Hematopoietic multipotent progenitor cell (in vitro differentiated cells): Measurements from ENCODE around the gene ZNF366. TPM values are rescaled to one million over a fixed set of nuclear protein-coding genes. Genes with fewer than 3 reads are reported as not detected.
"Not testable (repeated sequence)": the region's sequence is repeated elsewhere in the genome, so short reads cannot be mapped to it uniquely, and the experiment has no call there.

Experiments used
- DNase-seq, 3 donors: peaks; one replicate each; pipeline ENCODE4 v3.0.0-alpha.2; 2011 to 2015; ENCODE audit warnings: low read depth in 2 of 3, low spot score in 2 of 3
- total RNA-seq: library from RNA; depleted of rRNA; stranded (reverse); fragments of >200 nt; gene quantifications from one replicate; pipeline ENCODE4 v1.2.3, GENCODE V29; 2012

ZNF366 gene
- total RNA-seq, 1 donor, result under 0.01 TPM

DNA sequence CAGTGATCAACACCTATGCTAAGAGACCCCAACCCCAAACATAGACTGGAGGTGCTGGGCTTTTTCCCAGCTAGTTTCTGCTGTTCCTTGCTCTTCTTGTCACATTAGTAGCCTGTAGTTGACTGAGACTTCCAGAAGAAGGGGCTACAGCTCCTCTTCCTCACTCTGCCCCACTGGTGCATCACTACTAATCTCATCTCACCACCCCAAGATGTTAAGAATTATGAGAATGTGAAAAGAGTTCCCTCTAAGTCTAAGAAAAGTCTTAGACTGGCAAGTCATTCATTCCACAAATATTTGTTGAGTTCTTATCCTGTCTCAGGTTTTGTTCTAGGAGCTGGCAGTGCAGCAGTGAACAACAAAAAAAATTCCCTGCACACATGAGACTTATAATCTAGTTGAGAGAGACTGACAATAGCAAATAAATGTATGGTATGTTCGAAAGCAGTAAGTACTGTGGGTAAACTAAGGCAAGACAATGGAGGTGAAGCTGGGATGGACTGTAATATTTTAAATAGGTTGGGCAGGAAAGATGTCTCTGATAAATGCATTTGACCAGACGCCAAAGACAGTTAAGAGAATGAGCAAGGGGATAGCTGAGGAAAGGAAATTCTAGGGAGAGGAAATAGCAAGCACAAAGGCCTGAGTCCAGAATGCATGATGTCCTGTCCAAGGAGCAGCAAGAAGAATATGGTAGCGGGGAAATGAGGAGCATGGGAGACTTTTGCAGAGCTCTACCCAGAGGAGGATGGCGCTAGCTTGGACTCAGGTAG is 94.7 kb downstream of the ZNF366 start:
- no peak for DNase-seq

DNA sequence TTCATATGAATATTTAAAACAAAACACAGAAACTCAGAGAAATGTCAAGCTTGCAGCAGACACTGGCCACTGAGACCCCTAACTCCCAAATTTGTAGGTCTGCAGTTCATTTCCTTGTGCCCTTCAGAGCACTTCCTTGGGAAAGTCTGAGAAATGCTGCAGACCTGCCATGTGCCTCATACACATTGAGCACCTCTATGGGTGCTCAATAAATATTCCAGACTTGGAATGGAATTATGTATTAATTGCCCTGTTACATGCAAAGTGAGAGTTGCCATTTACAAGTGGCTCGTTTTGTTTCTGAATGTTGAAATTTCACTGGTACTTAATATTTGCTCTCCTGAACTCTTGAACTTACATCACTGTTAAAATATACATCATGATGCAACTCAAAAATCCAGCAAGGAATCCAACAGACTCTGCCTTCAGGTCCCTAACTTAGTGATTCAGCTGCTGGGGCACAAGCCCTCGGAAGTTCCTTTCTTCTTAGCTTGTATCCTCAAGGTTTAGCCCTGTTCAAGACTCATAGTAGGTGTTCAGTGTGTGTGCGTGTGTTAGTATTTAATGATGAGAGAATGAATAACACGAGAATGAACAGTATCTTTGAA is 96.4 kb downstream of the ZNF366 start:
- no peak for DNase-seq

DNA sequence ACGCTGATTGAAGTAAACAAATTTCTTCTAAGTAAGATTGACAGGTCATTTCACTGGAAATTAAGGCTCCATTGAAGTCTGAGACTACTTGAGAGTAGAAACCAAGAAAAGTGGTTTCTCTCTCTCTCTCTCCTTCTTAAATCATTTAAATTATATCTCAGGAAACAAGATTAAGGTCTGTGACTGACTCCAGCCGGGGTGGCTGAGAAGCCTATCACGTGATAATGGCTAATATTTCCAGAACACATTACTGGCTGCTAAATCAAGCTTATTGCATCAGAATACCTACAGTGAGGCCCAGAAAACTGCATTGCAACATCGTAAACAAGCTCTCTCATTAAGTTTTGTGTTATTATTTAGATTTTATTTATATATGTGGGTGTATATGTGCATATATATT is 98.6 kb downstream of the ZNF366 start:
- DNase-seq, result no peak

DNA sequence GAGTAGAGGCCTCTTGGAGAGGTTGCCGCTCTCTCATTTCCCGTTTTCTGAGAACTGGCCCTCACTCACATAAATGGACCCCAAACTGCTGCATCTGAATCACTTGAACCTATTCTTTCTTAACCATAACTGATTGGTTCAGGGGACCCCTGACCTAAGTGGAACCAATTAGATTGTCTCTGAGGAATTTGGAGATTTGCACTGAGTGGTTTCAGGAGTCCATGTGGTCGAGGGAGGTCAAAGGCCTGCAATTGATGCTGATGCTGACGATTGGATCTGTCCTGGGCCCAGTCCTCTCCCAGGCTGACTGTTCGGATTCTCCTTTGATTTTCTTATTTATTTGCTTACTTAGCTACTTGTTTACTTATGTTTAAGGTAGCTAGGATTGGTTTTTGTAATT is 99.1 kb downstream of the ZNF366 start:
- no peak for DNase-seq

DNA sequence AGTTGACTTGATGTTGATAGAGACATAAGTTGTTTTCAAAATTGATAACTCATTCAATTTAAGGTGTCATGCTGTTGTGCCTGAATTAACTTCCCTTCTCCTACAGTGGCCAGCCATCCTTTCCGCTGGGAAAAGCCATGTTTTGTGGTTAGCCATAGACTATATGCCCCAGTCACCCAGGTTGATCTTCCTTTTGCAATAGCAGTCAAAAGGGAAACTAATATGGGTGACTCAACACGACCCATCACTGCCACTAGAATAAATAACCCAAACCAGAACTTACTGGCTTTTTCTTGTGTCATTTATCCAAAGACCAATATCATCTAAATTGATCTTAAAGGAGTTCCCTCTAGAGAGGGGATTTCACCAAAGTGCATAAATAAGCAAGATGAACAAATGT is 99.7 kb downstream of the ZNF366 start:
- DNase-seq, result no peak

DNA sequence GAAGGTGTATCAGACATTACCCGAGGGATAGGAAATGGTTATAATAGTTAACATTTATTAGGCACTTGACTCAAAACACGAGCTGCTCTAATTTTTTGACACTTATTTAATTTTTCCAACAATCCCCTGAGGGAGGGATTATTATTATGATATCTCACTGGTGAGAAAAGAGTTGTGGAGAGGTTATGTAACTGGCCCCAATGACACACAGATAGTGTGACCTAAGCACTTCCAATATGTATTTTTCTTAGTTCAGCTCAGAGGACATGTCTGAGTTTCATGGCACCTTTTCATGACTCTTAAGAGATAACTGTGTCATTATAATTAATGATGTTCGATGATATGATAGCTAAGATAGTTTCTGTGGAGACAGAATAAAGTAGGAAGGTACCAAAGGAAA is 100.1 kb downstream of the ZNF366 start:
- no peak for DNase-seq

DNA sequence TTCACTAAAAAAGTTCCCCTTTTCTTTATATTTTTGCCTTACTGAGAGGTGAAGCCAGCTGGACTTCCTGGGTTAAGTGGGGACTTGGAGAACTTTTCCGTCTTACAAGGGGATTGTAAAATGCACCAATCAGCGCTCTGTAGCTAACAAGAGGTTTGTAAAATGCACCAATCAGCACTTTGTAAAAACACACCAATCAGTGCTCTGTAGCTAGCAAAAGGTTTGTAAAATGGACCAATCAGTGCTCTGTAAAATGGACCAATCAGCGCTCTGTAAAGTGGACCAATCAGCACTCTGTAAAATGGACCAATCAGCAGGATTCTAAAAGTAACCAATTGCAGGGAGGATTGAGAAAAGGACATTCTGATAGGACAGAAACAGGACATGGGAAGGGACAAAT is 102.4 kb downstream of the ZNF366 start:
- DNase-seq, result not testable (repeated sequence)

DNA sequence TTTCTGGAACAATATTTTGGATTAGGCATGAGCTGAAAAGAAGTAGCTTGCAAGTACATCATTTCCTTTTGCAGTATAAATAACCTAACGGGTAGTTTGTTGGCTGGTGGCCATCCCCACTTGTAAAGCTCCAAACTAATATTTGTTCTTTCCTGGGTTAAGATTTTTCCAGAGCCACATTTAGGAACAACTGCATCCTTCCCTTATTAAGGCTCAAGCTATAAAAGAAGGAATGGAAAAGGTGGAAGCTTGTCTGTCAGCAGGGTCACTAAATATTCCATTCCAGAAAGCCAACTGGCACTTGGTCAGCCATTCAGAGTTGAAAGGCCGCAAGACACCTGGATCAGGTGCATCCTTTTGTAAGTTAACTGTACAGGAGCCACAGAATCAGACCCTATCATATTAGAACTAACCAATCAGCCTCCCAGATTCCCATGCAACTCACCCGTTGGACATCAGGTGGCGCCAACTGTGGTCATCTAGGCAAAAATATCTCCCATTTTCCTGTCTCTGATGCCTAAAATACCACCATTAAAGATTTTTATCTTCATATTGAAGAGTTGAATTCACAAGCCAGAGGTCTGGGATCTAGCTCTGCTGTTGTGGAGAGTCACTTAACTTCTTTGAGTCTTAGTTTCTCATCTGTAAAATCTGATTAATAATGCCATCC is 104.1 kb downstream of the ZNF366 start:
- no peak for DNase-seq

DNA sequence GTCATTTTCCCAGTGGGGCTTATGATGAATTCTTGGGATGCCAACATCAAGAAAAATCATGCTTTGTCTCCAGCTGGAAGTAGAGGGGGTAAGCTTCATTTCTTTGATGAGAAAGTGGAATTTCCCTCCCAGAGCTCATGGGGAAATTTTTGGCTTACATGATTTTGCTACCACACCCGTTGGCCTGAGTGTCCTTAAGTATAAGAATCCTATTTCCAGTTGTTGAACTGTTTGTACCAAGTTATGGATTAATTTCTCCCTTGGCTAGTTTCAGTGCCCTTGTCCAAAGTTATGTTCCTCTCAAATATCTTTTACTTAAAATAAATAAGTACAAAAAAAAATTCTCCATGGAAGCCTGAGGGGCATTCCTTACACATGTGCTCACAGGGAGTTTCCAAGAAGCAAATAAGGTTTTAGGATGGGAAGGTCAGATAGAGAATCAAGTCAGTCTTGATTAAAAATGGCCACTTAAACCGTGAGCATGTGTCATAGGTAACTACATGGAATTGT is 104.8 kb downstream of the ZNF366 start:
- no peak for DNase-seq

DNA sequence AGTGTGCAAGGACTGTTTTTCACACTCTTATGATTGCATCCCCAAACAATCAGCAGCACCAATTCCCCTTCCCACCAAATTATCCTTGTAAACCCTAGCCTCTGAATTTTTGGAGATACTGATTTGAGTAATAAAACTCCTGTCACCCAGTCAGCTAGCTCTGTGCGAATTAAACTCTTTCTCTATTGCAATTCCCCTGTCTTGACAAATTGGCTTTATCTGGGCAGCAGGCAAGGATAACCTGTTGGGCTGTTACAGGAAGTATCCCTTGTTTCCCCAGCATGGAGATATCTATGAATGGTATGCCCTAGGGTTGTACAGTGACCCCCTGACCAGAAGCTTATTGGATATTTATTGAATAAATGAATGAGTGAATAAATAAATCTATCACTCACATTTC is 106.3 kb downstream of the ZNF366 start:
- DNase-seq, result no peak

DNA sequence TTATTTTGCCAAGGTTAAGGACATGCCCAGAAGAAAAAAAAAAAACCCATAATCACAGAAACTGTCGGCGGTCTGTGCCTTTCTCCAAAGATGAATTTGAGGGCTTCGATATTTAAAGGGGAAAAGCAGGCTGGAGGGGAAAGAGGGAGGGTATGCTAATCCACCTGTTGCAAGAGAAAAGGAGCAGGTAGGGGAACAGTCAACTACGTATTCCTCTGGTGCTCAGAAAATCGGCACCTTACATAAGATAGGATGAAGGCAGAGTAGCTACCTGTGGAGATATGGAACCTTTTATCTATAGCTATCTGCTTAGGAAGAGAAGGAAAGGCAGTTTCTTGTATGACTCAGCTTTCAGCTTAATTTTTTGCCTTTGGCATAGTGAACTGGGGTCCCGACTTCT is 109.4 kb downstream of the ZNF366 start:
- DNase-seq, result no peak

DNA sequence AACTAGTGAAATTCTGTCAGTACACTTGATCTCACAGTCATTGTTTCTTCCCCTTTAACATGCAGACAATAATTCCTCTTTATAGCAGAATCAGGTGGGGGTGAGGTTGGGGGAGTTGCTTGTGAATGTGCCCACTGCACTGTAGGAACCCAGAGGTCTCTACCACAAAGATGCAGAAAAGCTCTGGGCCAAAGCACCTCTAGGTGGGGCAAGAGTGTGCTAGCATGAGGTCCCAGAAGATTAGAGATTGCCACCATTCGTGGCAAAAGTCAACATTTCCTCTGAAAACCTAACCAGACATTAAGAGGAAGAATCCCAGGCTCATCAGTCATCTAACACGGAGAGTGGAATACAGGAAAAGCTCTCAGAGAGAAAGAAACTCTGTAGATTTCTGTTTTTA is 112.5 kb downstream of the ZNF366 start:
- peak in 2 of 3 donors; percentile 43 to 68 for DNase-seq

DNA sequence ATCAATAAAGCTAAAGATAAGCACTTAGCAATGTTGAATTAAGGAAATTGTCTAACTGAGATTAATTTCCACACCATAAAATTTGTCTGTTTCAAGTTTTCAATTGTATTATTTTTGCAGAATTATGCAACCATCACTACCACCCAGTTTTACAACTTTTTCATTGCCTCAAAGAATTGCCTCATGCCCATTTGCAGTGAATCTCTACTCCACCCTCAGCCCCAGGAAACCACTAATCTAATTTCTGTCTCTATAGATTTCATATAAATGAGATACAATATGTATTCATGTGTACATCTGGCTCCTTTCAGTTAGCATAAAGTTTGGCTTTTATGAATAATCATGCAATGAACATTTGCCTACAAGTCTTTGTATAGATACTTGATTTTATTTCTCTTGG is 114.2 kb downstream of the ZNF366 start:
- DNase-seq, result no peak

Other genes starting within 250 kb of the ZNF366 start
- gene MRPS27, start 187.2 kb downstream of the ZNF366 start, total RNA-seq, result 83.2 TPM
- 5.1 TPM for gene PTCD2, start 187.0 kb downstream of the ZNF366 start, total RNA-seq